NCI-H2107 treated with DMSO at 0.1 percent for 48 hours (cell line): Measurements from ENCODE around the gene RIOK1.
"Not testable (repeated sequence)": the region's sequence is repeated elsewhere in the genome, so short reads cannot be mapped to it uniquely, and the experiment has no call there.

ENCODE experiments used
- DNase-seq: peaks from one replicate; lab custom pipeline; 2025; ENCODE audit not compliant: unreplicated experiment; lab: John Stamatoyannopoulos, UW

RIOK1 gene

GRCh38 chr6:7389451-7390225, at the start of gene RIOK1, which contains the start of gene CAGE1:
Gene RIOK1 (plus strand): TSS chr6:7389808. CDS start chr6:7390003, 195 bp downstream.
Gene CAGE1 (minus strand): TSS chr6:7389742. CDS start chr6:7387173, 2,569 bp downstream.
- DNase-seq: peak; percentile 66

- no peak for DNase-seq
Observed at GRCh38 chr6:7341271-7341670, 48.3 kb upstream of the RIOK1 start.

GRCh38 chr6:7341989-7342742, 47.4 kb upstream of the RIOK1 start:
- no peak for DNase-seq

GRCh38 chr6:7343546-7344475, 45.8 kb upstream of the RIOK1 start:
- no peak for DNase-seq

- DNase-seq: not testable (repeated sequence)
Observed at GRCh38 chr6:7344773-7345450, 44.7 kb upstream of the RIOK1 start.

- DNase-seq: not testable (repeated sequence)
Observed at GRCh38 chr6:7347551-7347997, 42.0 kb upstream of the RIOK1 start.

DNA sequence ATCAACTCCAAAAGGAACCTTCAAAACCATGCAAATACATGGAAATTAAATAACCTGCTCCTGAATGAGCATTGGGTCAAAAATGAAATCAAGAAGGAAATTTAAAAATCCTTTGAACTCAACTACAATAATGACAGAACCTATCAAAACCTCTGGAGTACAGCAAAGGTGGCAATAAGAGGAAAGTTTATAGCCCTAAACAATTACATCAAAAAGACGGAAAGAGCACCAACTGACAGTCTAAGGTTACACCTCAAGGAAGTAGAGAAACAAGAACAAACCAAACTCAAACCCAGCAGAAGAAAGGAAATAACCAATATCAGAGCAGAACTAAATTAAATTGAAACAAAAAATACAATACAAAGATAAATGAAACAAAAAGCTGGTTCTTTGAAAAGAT, 39.0 kb upstream of the RIOK1 start:
- not testable (repeated sequence) for DNase-seq

GRCh38 chr6:7351916-7352315, 37.7 kb upstream of the RIOK1 start:
- DNase-seq: not testable (repeated sequence)

- DNase-seq: no peak
Observed at GRCh38 chr6:7367408-7367807, 22.2 kb upstream of the RIOK1 start.

- no peak for DNase-seq
Observed at GRCh38 chr6:7373739-7374138, 15.9 kb upstream of the RIOK1 start.

GRCh38 chr6:7377961-7378360, 11.6 kb upstream of the RIOK1 start:
- DNase-seq: no peak

- DNase-seq: no peak
Observed at GRCh38 chr6:7378740-7379139, 10.9 kb upstream of the RIOK1 start.

DNA sequence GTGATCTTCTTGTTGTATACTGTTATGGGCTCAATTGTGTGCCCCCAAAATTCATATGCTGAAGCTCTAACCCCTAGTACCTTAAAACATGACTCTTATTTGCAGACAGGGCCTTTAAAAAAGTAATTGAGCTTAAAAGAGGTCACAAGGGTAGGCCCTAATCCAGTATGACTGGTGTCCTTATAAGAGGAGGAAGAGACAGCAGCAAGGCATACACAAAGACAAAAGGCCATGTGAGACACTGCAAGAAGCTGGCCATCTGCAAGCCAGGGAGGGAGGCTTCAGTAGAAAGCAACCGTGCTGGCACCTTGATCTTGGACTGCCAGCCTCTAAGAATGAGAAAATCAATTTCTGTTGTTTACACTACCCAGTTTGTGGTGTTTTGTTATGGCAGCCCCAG, 8.5 kb upstream of the RIOK1 start:
- no peak for DNase-seq

- no peak for DNase-seq
Observed at GRCh38 chr6:7389162-7389450, 502 bp upstream of the RIOK1 start.

DNA sequence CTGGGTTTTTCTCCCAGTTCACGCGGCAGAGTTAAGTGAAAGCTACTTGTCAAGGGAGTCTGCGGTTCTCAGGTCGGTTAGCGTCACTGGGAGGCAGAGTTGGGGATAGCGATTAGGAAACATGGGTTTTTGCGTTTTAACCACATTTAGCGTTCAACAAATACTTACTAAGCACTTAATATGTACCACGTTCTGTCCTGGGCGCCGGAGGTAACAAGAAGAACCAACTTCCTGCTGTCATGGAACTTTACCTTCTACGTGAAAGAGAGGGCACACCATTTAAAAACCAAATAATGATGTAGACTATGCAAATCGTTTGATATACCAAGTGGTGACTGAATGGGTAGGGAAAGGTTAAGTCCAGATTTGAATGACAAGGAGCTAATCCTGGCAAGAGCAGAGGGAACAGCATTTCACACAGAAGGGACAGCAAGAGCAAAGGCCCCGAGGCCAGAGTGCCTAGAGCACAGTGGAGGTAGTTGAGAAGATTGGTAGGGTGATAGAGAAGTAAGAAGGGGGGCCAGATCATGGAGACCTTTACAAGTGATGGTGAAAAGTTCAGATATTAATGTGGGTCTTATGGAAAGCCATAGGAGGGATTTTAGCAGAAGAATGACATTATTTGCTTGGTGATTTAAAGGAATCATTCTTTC, 744 bp downstream of the RIOK1 start:
- no peak for DNase-seq

- DNase-seq: no peak
Observed at GRCh38 chr6:7391151-7391550, 1.5 kb downstream of the RIOK1 start.

DNA sequence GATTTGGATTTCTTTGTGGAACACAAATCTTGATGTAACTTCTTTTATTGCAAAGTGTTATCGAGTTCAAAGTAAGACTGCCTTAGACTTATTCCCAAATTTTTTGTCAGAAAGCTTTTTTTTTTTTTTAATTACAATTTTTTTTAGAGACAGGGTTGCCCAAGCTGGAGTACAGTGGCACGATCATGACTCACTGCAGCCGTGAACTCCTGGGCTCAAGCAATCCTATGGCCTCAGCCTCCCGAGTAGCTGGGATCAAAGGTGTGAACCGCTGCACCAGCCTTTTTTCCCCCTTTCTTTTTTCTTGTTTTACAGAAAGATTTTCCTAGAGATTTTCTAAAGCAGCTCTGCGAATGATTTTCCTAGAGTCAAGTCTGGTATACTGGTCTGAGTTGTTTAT, 2.8 kb downstream of the RIOK1 start:
- no peak for DNase-seq

DNA sequence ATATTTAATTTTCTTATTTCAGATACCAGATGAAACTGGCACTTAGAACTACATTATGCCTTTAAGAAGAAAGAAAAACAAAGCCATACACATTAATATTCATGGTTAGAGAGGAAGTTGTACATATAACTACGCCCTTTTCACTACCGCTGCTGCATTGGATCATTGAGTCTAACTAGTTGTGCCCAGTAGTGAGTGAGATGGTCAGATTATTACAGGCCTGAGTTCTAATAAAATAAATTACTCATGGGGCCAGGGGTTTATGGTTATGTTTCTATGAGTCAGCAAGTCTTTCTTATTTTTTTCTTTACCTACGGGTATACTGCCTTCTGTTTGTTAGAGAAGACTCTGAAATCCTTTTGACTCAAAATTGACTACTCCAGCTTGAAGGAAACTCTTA, 11.5 kb downstream of the RIOK1 start:
- DNase-seq: no peak

DNA sequence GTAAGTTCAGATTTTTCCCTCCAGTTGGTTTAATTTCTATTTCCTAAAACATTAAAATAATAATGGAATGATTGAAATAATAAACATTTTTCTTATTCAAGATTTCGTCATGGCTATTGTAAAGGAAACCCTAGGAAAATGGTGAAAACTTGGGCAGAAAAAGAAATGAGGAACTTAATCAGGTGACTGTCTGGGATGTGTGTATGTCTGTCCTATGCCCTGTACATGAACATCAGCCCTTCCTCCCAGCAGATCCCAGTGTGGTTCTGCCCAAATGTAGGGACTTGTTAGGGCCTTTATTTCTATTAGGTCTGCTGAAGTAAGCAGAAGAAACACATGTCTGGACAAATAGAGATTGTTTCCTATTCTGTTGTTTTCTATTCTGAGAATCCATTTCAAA, 13.1 kb downstream of the RIOK1 start:
- DNase-seq: no peak

GRCh38 chr6:7404546-7404945, 14.9 kb downstream of the RIOK1 start:
- no peak for DNase-seq
